ENCODE data around the gene ZEB1.
A peak's percentile ranks its signal among the peaks of the same experiment; 100 is the strongest.
"Not testable (repeated sequence)": the region's sequence is repeated elsewhere in the genome, so short reads cannot be mapped to it uniquely, and the experiment has no call there.

Gene ZEB1

GRCh38 chr10:31350891-31351290 is 31.9 kb downstream of the ZEB1 start:
- TF ChIP-seq CTCF (conservative IDR thresholded peaks at IDR 0.05; ENCODE audit: low read depth, low read length), result no peak
- H3K4me3 ChIP-seq (ENCODE audit: low read length), result no peak overlapping the region
- no peak for DNase-seq (ENCODE audit: low read depth)

GRCh38 chr10:31352436-31353226 is 33.6 kb downstream of the ZEB1 start:
- no peak for TF ChIP-seq CTCF (conservative IDR thresholded peaks at IDR 0.05; ENCODE audit: low read depth, low read length)
- no peak overlapping the region for H3K4me3 ChIP-seq (ENCODE audit: low read length)
- no peak for DNase-seq (ENCODE audit: low read depth)

DNA sequence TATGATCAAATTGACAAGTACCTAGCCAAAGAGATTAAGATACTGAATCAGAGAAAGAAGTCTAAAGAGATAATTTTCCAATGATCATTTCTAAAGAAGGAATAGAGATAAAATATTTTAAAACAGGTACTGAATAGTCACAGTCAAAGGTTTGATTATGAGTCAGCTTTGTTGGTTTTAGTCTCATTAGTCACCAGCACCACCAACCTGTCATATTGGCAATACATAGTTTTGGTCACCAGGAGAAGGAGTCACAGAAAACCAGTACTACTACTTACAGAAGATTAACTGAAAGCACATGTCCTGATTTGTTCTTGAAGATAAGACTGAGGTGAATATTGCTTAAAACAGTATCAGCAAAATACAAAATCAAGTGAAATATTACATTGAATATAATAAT is 34.6 kb downstream of the ZEB1 start:
- no peak overlapping the region for H3K4me3 ChIP-seq (ENCODE audit: low read length)
- peak; percentile 51 for DNase-seq (ENCODE audit: low read depth)
- TF ChIP-seq CTCF (conservative IDR thresholded peaks at IDR 0.05; ENCODE audit: low read depth, low read length), result peak; percentile 29

GRCh38 chr10:31358688-31359330 is 39.8 kb downstream of the ZEB1 start:
- TF ChIP-seq CTCF (conservative IDR thresholded peaks at IDR 0.05; ENCODE audit: low read depth, low read length), result no peak
- no peak for DNase-seq (ENCODE audit: low read depth)
- no peak overlapping the region for H3K4me3 ChIP-seq (ENCODE audit: low read length)

- no peak overlapping the region for H3K4me3 ChIP-seq (ENCODE audit: low read length)
- DNase-seq (ENCODE audit: low read depth), result no peak
- no peak for TF ChIP-seq CTCF (conservative IDR thresholded peaks at IDR 0.05; ENCODE audit: low read depth, low read length)
Observed at GRCh38 chr10:31359979-31360378, 41.0 kb downstream of the ZEB1 start.

DNA sequence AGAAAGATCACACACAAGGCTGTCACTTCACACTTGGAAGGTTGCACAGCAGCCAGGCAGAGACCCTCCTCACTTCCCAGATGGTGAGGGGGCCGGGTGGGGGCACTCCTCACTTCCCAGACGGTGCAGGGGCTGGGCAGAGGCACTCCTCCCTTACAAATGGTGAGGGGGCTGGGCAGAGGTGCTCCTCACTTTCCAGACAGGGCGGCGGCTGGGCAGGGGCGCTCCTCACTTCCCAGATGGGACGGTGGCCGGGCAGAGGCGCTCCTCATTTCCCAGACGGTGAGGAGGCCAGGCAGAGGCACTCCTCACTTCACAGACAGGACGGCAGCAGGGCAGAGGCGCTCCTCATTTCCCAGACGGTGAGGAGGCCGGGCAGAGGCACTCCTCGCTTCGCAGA is 42.5 kb downstream of the ZEB1 start:
- H3K4me3 ChIP-seq (ENCODE audit: low read length); DNase-seq (ENCODE audit: low read depth): not testable (repeated sequence)

DNA sequence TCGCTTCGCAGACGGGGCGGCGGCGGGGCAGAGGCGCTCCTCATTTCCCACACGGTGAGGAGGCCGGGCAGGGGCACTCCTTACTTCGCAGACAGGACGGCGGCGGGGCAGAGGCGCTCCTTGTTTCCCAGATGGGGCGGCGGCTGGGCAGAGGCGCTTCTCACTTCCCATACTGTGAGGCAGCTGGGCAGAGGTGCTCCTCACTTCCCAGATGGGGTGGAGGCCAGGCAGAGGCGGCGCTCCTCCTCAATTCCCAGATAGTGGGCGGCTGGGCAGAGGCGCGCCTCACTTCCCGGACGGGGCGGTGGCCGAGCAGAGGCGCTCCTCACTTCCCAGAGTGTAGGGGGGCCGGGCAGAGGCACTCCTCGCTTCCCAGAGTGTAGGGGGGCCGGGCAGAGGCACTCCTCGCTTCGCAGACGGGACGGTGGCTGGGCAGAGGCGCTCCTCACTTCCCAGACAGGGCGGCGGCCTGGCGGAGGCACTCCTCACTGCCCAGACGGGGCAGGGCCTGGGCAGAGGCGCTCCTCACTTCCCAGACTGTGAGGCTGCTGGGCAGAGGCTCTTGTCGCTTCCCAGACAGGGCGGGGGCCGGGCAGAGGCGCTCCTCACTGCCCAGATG is 43.1 kb downstream of the ZEB1 start:
- no peak overlapping the region for H3K4me3 ChIP-seq (ENCODE audit: low read length)
- DNase-seq (ENCODE audit: low read depth), result no peak
- TF ChIP-seq CTCF (conservative IDR thresholded peaks at IDR 0.05; ENCODE audit: low read depth, low read length), result no peak

GRCh38 chr10:31363696-31364095 is 44.7 kb downstream of the ZEB1 start:
- H3K4me3 ChIP-seq (ENCODE audit: low read length); DNase-seq (ENCODE audit: low read depth): not testable (repeated sequence)

DNA sequence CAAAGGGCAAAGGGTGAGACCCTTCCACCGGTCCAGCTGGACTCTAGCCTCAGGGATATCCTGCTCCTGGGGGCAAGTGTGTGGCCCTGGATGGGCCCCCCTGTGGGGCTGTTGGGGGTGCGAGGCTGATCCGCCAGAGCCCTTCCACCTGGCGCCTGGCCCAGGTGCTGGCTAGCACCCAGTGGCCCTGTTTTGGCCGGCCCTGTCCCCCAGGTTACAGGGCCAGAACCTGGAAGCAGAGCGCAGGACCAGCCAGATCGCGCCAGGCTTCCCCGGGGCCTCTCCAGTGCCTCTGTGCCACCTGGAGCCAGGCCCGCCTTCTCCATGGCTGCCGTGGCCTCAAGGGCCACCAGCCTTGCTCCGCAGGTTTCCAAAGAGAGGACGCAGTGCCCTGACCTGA is 45.2 kb downstream of the ZEB1 start:
- DNase-seq (ENCODE audit: low read depth); H3K4me3 ChIP-seq (ENCODE audit: low read length): not testable (repeated sequence)

All from retinal pigment epithelial cell (primary cell).